G401.6 (cell line): ENCODE measurements around the gene FAM25G.
"Not testable (repeated sequence)": the region's sequence is repeated elsewhere in the genome, so short reads cannot be mapped to it uniquely, and the experiment has no call there.

Experiments
- FAIRE-seq: peaks from 2 replicates; lab custom pipeline; 2012; peaks lifted over from hg19 to GRCh38; lab: Jason Lieb, UNC

The FAM25G gene

DNA sequence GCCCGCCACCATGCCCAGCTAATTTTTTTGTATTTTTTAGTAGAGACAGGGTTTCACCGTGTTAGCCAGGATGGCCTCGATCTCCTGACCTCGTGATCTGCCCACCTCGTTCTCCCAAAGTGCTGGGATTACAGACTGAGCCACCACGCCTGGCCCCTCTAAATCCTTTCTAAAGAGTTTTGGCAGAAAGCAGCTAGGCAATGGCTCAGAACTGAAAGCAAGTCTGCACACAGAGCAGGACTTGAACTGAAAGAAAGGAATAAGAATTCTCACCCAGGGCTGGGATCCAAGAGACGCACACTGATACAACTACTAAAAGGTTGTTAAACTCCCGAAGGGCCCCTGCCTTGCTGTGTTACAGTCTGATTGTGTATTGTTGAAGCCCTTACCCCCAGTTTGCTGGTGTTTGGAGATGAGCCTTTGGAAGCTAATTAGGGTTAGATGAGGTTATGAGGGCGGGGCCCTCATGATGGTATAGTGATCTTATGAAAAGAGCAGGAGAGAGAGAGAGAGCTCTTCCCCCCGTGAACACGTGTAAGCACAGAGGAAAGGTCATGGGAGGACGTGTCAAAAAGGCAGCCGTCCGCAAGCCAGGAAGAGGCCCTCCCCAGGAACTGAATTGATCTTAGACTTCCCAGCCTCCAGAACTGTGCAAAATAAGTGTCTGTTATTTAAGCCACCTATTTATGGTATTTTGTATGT, 26.1 kb downstream of the FAM25G start:
- not testable (repeated sequence) for FAIRE-seq

DNA sequence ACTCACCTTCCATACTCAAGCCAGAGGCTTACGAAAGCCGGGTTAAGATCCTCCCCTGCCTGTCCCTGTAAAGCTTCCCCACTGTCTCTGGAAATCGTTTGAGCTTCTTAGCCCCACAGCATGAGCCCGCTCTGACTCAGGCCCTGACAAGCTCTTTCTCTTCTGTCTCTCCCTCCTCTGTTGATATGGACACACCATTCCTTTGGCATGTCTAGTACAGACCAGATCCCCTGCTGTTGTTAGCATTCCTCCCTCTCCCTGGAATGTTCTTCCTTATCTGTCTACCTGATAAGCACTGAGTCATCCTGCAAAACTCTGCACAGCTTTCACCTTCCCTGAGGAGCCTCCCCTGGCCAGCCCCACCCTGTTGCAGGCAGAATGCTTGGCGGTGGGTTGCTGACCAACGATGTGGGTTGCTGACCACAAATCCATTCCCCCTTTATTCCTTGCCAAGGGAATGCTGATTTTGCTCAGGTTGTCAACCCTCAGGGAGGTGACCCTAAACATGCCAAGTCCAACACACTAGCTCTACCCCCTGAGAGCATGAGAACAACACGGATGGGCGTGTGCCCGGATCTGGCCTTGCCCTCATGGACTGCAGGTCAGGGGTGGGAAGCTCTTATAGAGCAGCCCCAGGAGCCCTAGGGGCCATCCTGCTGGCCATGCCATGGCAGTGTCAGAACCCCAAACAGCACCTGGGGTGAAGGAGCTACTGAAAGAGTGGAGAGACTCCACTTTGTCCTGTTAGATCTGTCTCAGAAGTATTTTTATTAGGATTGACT, 28.7 kb downstream of the FAM25G start:
- FAIRE-seq = not testable (repeated sequence)

DNA sequence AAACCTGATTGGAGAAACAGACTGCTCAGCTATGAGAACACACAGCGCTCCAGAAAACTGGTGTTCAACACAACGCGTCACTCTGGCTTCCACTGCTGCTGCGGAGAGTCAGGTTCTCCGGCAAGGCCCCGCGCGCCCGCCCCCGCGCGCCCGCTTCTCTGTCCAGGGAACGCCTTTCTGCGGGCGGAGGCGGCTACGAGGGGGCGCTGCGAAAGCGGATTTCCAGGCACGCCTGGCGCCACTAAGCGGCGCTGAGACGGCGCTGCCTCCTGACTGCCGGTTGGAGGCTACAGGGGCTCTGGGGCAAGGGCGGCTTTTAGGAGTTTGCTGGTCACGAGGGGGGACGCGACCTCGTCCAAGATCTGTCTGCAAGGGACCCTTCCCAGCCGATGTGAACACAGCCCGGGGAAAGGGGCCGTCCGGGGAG, 30.2 kb downstream of the FAM25G start:
- not testable (repeated sequence) for FAIRE-seq

DNA sequence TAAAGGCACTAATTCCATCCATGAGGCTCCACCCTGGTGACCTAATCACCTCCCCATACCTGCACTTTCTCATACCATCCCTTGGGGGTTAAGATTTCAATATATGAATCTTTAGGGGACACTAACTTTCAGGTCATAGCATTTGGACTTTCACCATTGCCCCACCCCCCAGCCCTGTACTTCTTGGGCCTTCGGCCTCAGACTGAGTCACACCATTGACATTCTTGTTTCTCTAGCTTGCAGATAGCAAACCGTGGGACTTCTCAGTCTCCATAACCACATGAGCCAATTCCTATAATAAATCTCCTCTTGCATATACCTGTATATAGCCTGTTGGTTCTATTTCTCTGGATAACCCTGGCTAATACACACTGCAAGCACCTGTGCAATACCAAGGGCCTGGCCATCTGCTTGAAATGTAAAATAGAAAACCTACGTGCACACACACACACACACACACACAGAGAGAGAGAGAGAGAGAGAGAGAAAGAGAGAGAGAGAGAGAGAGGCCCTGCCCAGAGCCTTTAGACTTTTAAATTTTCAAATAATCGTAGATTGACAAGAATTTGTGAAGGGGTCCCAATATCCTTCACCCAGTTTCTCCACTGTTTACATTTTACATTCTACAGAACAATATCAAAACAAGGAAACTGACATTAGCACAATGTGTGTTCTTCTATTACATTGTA, 32.9 kb downstream of the FAM25G start:
- no peak for FAIRE-seq

DNA sequence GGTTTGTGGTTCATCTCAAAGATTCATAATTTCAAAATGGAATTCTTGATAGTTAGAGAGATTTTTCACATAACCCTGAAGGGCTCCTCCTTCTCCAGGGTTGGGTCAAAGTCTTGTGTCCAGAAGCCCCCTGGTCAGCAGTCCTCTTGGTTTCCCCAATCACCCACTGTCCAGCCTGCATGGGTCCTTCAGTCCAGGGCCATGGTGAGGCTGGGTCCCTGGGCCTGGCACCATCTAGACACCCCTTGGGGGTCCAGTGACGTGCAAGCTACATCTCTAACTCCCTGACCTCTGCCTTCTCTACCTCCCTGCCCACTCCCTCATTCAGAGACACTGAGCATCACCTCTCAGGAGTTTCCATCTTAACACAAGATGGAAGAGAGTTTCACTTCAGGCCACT, 33.7 kb downstream of the FAM25G start:
- FAIRE-seq = no peak

DNA sequence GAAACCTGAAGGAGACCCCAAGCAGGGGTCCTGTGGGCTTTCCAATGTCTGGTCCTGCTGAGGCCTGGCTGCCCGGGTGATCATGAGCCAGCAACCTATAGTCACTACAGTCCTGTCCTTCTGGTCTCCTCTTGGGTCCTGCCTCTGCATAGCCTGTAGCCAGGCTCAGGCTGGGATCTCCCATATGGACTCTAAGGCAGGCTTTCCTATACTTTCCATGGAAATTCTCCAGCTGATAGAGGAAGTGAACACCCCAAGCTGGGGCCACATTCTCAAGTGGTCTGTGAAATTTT, 34.0 kb downstream of the FAM25G start:
- no peak for FAIRE-seq

DNA sequence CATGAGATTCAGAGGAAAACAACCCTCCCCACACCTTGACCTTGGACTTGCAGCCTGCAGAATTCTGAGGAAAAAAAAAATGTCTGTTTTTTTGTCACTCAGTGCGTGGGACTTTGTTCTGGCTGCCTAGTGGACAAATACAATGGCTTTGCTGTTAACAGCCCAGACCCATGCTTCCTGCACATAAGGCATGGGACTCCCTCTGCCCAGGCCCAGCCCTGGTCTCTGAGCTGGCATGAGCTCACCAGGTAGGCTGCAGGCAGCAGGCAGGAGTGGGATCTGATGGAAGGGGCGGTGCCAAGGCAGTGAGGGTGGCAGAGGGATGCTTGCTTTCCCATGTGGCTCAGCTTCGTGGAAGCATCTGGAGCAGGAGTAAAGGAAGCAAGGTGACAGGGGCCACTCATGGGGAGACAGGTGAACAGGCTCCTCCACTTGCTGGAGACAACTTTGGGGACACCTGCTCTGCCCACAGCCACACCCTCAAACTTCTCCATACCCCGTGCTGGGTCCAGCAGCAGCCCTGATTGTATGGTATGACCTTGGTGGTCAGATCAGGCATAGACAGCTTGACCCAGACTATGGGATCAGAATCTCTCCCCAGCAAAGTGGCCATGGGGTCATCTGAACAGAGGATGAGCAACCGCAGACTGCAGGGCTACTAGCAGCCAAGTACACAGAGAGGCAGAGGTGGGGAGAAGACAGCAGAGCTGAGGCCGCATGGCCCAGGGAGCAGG, 34.5 kb downstream of the FAM25G start:
- FAIRE-seq = no peak

DNA sequence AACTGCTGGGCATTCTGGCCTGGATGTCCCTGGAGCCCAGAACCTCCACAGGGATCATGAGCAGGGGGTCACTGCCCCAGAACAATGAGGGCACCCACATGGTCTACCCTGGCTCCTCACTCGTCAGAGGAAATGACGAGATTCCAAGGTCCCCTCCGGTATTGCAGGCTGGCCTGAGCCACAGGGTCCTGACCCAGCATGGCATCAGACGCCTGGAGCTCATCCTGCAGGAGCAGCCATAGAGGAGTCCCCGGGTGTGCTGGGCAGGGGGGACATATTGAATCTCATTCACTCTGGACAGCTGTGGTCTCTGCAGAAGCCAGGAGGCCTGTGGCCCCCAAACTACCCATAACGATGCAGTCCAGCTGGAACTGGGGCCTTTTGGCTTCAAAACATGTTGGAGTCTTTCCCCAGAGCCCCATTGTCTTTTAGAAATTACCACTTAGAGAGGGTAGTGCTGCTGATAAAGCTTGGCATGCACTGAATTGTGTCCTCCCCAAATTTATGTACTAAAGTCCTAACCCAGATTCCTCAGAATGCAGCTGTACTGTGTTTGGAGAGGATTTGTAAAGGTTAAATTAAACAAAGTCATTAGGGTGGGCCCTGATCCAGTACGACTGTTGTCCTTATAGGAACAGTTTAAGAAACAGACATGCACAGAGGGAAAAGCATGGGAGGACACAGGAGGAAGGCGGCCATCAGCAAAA, 35.3 kb downstream of the FAM25G start:
- no peak for FAIRE-seq

DNA sequence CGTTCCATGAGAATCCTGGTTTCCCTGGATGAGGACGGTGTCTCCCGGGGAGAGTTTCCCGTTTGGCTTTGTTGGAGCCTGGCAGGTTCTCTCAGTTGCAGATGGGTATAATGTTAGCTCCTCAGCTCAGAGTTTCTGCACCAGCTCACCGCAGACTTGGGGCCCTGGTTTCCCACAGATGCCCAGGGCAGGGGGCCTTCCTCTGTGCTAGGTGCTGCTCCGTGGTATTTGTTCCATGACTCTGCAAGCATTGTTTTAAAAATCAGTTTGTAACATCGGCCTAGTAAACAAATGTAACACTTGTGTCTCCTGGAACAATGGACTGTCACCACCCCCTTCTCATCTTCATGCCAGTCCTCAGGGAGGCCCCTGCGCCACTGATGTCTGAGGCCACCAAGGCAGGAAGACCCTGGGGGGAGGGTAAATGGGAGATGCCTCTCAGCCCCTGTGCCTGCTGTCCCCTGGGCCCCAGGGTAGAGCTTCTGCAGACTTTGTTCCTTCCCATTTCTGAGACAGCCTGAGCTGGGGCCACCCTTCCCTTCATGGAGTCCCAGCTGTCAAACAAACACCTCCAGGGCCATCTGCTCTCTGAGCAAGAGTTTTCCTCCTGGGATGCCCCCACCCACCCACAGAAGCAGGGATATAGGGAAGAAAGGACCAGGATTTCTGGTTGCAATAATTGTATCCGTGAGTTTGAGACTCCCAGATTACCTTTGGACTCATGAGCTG, 36.0 kb downstream of the FAM25G start:
- FAIRE-seq = not testable (repeated sequence)

DNA sequence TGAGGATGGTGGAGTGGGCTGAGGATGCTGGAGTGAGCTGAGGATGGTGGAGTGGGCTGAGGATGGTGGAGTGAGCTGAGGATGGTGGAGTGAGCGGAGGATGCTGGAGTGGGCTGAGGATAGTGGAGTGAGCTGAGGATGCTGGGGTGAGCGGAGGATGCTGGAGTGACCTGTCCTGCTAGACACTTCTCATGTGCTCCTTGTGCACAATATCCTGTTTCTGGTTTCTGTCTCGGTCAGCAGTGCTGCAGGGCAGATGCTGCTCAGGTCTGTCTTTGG, 36.8 kb downstream of the FAM25G start:
- no peak for FAIRE-seq

DNA sequence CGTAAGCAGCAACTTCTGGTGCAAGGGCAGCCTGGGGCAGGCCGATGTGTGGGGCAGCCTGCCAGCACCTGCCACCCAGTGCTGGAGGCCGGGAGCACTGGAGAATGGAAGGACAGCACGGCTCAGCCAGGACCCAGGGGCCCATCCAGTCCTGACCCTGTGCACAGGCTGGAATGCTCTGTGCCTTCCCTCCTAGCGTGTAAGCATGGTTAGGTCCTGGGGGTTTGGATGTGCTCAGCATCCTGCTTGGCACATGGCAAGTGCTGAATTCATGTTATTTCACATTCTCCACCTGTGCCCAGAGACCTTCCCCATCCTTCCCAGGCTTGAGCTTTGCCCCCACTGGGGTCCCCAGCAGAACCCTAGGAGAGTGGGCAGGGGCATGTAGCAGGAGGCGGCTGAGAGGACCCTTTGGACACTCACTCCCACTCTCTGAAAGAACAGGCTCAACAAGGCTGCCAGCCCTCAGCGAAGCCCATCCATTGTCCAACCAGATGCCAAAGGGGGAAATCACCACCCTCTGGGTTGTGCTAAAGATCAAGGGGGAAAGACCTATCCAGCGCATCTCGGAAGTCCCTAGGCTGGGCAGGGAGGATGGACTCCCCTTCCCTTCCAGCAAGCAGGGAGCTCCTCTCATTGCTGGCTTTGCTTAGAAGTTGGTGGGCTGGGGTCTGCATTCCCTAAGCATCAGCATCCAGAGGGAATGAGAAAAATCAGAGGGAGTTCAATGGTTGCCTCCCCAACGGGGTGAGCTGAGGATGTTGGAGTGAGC, 37.3 kb downstream of the FAM25G start:
- FAIRE-seq = no peak

DNA sequence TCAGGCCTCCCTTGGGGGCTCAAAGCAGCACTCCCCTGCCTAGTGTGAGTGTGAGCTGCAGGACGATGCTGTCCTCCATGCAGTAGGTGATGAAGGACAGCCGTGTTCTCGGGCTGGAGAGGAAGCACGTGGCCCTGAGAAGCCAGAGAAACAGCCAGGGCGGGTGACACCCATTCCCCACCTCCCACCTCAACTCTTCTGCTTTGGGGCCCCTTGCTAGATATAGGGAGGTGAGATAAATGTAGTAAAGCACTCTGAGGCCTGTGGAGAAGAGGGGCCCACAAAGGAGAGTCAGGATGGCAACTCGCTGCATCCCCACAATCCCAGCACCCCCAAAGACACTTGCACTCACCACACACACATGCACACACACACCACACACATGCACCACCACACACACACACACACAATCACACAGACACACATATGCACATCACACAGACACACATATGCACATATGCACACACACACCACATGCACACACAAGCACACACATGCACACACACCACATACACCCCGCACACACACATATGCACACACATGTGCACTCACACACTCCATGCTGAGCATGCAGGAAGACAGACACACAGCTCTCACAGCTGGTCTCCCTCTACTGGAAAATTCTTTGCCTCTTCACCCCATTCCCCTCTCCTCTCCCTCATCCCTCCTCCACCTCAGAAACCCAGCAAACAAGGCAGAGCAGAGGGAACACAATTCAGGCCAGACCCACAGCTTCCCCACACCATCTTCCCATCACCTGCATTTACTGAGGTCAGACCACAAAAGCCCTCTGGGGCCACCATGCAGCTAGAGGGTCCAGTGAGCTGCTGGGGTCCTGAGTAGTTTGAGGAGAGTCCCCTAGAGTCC, 38.1 kb downstream of the FAM25G start:
- FAIRE-seq = no peak

DNA sequence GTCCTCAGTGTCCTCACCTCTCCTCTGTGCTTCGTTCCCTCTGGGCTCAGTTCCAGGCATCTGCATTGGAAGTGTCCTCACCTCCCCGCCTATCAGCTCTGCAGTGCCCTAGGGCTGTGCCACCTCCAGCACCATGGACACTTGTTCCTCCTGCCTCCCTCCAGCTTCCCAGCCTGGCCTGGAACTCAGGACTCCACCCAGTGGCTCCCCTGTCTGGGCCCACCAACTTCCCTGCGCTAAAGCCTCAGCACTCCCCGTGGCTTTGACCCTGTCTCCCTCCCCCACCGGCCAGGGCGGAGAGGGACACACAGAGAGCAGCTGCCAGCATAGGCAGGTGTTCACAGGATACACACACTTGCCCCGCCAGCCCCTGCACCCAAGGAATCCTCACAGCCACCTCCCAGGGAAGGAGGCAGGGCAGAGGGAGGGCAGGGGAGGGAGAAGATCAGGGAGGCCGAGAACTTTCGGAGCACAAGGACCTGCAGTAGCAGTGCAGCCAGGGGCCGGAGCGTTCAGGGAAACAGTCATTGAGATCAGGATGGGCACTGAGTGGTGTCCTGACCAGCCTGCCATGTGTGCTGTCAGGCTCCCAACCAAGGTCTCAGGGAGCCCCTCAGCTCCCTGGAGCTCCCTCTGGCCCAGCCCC, 38.9 kb downstream of the FAM25G start:
- no peak for FAIRE-seq

DNA sequence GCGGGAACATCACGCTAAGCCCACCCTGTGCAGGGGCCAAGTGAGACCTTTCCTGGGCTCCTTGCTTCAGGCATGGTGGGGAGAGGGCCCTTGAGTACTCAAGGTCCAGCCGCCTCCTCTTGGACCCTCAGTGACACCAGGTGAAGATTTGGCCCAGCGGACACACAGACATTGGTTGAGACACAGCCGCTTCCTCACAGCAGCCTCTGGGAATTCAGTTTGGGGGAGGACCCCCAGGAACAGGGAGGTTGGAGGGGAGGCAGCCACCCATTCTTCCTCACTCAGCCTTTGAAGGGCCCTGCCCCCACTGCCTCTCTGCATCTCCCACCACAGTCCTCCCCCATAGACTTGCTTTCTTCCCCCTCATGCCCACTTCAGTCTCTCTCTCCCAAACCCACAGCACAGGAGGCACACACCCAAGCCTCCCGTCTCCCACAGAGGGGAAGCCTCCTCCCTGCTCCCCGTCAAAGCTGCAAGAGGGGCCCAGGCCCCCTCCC, 39.5 kb downstream of the FAM25G start:
- no peak for FAIRE-seq

DNA sequence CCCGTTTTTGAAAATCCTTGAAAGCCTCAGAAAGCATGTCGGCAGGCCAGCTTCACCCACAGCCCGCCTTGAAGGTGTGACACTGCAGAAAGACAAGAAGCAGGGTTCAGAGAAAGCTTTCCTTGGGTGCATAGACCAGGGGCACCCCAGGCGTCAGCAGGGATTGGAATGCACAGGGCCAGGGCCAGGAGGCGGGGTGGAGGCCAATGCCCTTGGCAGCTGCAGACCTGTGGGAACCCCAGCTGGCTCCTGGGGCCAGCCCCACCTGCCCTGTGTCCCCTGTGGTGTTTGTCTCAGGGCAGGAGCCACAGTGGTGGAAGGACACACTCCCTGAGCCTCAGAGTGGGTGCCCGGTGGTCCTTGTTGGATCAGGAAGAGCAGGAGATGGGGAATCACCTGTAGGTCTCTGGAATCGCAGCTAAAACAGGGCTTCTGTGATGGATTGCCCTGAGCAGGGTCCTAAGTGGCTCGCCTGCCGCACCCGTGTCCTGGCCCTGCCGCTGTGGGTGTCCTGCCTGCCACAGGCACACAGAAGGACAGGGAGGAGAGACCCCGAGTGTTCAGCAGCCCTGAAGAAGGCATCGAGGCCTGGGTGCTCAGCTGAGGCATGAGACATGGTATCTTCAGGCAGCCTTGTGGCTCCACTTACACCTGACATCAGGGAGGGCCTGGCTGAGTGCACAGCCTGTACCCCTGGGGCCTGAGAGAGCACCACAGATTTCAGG, 40.1 kb downstream of the FAM25G start:
- FAIRE-seq = no peak

DNA sequence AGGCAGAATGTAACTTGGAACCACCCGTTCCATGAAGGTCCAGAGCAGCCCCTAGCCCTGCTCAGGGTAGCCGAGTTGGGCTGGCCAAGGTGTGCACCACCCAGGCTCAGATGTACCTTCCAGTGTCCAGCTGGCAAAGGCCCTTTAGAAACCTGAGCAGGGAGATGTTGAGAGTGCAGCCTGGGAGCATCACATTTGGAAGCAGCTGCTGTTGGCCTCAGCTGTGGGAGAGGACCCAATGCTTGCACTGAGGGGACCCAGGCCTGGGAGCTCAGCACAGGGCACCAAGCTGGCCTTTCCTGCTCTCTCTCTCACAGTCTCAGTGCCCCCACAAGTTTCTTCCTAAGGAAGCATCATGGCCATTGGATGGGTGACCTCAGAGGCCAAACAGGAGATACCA, 41.1 kb downstream of the FAM25G start:
- no peak for FAIRE-seq

DNA sequence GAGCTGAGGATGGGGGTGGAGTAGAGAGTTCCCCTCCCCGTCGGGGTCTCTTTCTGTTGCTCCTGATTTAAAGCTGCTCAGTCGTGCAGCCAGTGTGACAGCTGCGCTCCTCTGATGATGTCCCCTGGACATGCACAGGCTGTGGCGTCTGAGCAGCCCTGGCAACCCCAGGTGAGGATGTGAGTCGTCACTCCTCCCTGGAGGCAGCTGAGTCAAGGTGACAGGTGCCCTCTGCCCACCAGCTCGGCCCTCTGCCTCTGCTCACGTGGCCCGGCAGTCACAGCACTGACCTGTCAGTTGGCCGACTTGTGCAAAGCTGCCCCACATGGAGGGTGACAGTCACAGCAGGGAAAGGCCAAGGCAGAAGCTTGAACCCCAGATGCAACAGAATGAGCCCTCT, 41.5 kb downstream of the FAM25G start:
- no peak for FAIRE-seq
